ENCODE data around the gene E2F1.

- TF ChIP-seq POLR2A (IDR thresholded peaks at IDR 0.05) (no peak), CTCF (IDR thresholded peaks at IDR 0.05) (no peak), EP300 (IDR thresholded peaks at IDR 0.05) (no peak), POLR2AphosphoS5 (IDR thresholded peaks at IDR 0.05) (no peak)
These were observed 26.7 kb downstream of the E2F1 start for GRCh38 chr20:33659341-33660034.
